Testis (tissue), 5 donors: ENCODE results near the gene MLST8. TPM values are rescaled to one million over a fixed set of nuclear protein-coding genes. Genes with fewer than 3 reads are reported as not detected.
A peak's percentile ranks its signal among the peaks of the same experiment; 100 is the strongest.

Source experiments
- DNase-seq: peaks from one replicate; pipeline ENCODE4 v3.0.0-alpha.2; 2019
- H3K27ac ChIP-seq, 2 donors: fragments of 200-600 bp; sonication (generic); one replicate each; pipeline ENCODE4 v1.5.1; 2019
- H3K27me3 ChIP-seq: fragments of 200-600 bp; sonication (generic); one replicate; pipeline ENCODE4 v1.5.1; 2019
- H3K36me3 ChIP-seq: fragments of 200-600 bp; sonication (generic); one replicate; pipeline ENCODE4 v1.5.1; 2017; ENCODE audit warnings: low read depth; ENCODE audit errors: missing control alignments
- H3K4me1 ChIP-seq: fragments of 200-600 bp; sonication (generic); one replicate; pipeline ENCODE4 v1.5.1; 2019
- H3K4me3 ChIP-seq, 2 donors: fragments of 200-600 bp; sonication (generic); one replicate each; pipeline ENCODE4 v1.5.1; 2017 to 2019
- H3K9me3 ChIP-seq: fragments of 200-600 bp; sonication (generic); one replicate; pipeline ENCODE4 v1.5.1; 2017
- POLR2A ChIP-seq: fragments of 450-650 bp; IDR thresholded peaks from one replicate; pipeline ENCODE4 v1.6.1; 2017; ENCODE audit warnings: antibody characterized with exemption, mild to moderate bottlenecking, moderate library complexity
- WGBS, 2 donors: methylation state at CpG; one replicate each; pipeline ENCODE4 v1.1.5; 2018; 5-methylcytosine and 5-hydroxymethylcytosine counted together
- intact Hi-C: fragments of 100-400 bp; cut with DNase I; formaldehyde crosslinking; loops from one replicate; pipeline ENCODE4 v1.15.1; 2023; ENCODE audit warnings: low total_unique reads
- long read RNA-seq, 2 donors: transcript quantifications; one replicate each; lab custom pipeline, GENCODE V29; 2026
- polyA plus RNA-seq: library from polyadenylated mRNA; stranded (reverse); fragments of 350-450 nt; fragmentation: Illumina TruSeq; extraction: RNeasy Lipid Tissue Mini Kit (QIAGEN cat#74804); gene quantifications from one replicate; pipeline ENCODE4 v1.2.3, GENCODE V29; 2014; ENCODE audit warnings: low read depth, low replicate concordance; ENCODE audit not compliant: insufficient read depth
- total RNA-seq, 2 donors: library from RNA; depleted of rRNA; stranded (reverse); fragments of >200 nt; gene quantifications; one replicate each; pipeline ENCODE4 v1.2.3, GENCODE V29; 2016
- TF ChIP-seq, protein P1 (sequence below), 3 experiments: fragments of 450-650 bp in 2 of 3; fragments of 200-600 bp in 1 of 3; sonication (generic) in 1 of 3; IDR thresholded peaks; one replicate each; pipeline ENCODE4 v1.5.1; 2016 to 2019; ENCODE audit warnings: antibody characterized with exemption in 3 of 3, mild to moderate bottlenecking in 2 of 3, moderate library complexity in 1 of 3

MLST8 gene, protein sequence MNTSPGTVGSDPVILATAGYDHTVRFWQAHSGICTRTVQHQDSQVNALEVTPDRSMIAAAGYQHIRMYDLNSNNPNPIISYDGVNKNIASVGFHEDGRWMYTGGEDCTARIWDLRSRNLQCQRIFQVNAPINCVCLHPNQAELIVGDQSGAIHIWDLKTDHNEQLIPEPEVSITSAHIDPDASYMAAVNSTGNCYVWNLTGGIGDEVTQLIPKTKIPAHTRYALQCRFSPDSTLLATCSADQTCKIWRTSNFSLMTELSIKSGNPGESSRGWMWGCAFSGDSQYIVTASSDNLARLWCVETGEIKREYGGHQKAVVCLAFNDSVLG
- total RNA-seq (100 to 1,000 TPM in 1 of 2 donors, 10 to 100 TPM in 1; 95.4 to 113 TPM), polyA plus RNA-seq (89.0 TPM)
- long read RNA-seq, donor 1, transcript MLST8-203 (9 exons, 1,691 nt), result minor isoform, 6 of 223 reads
- long read RNA-seq, donor 1, transcript MLST8-232 (9 exons, 1,870 nt), result major isoform, 10 of 223 reads
- long read RNA-seq, donor 1, partial matches to known transcripts, result 150 of 223 reads
- long read RNA-seq, donor 1, other reads (novel, unspliced or antisense), result 46 of 223 reads
- long read RNA-seq, donor 2, transcript MLST8-218 (4 exons, 589 nt), result major isoform, 7 of 33 reads
- long read RNA-seq, donor 2, partial matches to known transcripts, result 13 of 33 reads
- long read RNA-seq, donor 2, other reads (novel, unspliced or antisense), result 0 of 33 reads

DNA sequence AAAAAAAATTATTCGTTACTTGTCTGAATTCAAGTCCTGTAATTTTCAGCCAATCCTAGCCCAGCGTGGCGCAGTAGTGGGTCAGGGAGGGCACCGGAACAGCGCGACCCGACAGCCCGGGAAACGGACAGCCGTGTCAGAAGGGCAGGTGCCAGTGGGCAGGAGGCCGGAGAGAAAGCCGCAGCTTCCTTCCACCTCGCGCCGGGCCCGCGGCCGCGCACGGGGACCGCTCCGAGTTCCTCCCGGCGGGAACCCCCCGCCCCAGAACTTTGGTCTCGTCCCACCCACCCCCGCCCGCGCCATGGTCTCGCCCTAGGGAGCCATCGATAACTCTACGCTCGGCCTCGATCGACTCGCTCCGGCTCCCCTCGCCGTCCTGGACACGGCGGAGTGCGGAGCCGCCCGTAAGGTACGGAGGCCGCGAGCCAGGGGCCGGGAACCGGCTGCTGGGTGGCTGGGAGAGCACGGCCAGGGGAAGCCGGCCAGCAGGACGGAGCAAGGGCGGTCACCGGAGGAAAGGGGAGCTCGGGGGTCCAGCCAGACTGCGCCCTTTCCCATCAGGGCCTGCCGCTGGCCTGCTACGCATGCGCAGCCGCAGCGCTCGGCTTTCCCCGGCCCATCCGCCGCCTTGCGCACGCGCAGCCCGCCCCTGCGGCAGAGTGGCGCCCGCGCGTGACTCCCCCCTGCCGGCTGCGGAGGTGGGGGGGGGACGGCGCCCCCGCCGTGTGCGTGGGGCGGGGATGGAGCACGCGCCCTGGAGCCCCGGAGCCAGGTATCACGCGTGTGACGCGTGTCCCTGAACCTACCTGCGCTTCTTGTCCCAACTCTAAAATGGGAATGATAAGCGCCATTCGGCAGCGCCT lies at the start of gene MLST8:
TSS of gene MLST8 (plus strand) at position 351 of the 863 bp plus-strand sequence. CDS start 632 bp downstream, outside the sequence.
- Histone ChIP-seq H3K4me3 (peak within 1 kb of the TSS; percentile 82 to 85), H3K9me3 (no peaks in the 10 kb centered on the region), H3K27me3 (no peaks in the 10 kb centered on the region), H3K27ac (peak within 1 kb of the TSS; percentile 97 to 98), H3K4me1 (peaks cover 27% of the 10 kb centered on the region), H3K36me3 (no peaks in the 10 kb centered on the region)
- WGBS, 2 donors, result 0 to 1% methylated on average over 35 to 61 of the region's 93 CpGs
- peak; percentile 90 for DNase-seq
- TF ChIP-seq POLR2A, result no peak
- TF ChIP-seq, protein P1, sequence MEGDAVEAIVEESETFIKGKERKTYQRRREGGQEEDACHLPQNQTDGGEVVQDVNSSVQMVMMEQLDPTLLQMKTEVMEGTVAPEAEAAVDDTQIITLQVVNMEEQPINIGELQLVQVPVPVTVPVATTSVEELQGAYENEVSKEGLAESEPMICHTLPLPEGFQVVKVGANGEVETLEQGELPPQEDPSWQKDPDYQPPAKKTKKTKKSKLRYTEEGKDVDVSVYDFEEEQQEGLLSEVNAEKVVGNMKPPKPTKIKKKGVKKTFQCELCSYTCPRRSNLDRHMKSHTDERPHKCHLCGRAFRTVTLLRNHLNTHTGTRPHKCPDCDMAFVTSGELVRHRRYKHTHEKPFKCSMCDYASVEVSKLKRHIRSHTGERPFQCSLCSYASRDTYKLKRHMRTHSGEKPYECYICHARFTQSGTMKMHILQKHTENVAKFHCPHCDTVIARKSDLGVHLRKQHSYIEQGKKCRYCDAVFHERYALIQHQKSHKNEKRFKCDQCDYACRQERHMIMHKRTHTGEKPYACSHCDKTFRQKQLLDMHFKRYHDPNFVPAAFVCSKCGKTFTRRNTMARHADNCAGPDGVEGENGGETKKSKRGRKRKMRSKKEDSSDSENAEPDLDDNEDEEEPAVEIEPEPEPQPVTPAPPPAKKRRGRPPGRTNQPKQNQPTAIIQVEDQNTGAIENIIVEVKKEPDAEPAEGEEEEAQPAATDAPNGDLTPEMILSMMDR (IDR thresholded peaks at IDR 0.05), result peak in 1 of 3 experiments; percentile 7
- intact Hi-C loops, result no loop called here

DNA sequence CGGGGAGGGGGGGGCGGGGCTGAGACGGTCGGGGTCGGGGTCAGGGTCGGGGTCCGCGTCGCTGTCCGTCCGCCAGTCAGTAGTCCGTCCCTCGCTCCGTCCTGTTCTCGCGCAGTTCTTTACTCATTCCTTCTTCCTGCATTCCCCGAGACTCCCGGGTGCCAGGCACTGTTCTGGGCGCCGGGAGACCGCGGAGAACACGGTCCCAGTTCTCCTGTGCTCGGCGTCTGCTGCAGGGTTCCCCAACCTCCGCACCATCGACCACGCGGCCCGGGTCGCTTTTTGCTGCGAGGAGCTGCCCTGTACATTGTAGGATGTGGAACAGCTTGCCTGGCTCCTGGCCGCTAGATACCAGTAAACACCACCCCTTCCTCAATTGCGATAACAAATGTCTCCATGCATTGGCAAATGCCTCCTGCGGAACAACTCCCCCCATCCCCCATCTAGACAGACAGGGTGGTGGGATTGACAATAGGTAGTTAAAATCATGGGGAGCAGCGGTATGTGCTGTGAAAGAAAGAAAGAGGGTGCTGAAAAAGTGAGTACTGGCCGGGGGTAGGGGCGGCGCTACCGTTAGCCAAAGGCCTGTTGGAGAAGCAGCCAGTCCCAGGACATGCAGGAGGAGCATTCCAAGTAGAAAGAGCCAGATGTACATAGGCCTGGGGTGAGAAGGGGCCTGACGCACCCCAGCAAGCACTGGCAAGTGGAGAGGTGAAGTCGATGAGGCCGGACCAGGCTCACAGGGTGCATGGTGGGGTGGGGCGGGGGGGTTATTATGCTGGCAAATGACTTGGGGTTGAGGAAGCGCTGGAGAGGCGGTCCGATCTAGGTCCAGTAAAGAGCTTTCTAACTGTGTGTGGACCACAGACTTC lies 49.0 kb upstream of the MLST8 start:
- H3K9me3 ChIP-seq, result no peaks in the 10 kb centered on the region
- intact Hi-C loops, result loop anchor here (10.0 kb wide), 1 partner anchor 99 kb away; the partner anchor contains the start of gene ECI1
- no peak for DNase-seq
- peak overlapping the region; percentile 59 to 89 for H3K27ac ChIP-seq
- H3K4me3 ChIP-seq, result peak overlapping the region; percentile 79 to 86
- 2 to 5% methylated on average over 25 to 45 of the region's 47 CpGs for WGBS, 2 donors
- H3K4me1 ChIP-seq, result peaks cover 60% of the 10 kb centered on the region
- H3K36me3 ChIP-seq, result no peaks in the 10 kb centered on the region
- no peaks in the 10 kb centered on the region for H3K27me3 ChIP-seq
- TF ChIP-seq POLR2A, result no peak
- TF ChIP-seq, protein P1 (IDR thresholded peaks at IDR 0.05), result no peak

DNA sequence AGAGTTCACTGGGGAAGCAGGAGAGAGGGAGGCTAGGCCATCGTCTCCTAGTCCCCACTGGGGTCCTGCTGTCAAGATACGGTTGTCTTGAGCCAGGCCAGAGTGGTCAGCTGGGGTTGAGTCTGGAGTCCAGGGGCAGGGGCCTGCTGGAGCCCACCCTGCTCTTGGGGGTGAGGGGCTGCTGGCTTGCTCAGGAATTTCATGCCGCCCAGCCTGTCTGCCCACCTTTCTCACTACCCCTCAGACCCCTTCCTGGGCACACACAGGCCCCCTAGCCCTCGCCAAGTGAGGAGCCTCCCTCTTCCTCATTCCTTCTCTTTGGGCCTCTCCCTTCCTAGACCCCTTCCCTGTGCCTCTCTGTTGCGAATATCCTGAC lies 48.4 kb upstream of the MLST8 start:
- no peak overlapping the region for H3K4me3 ChIP-seq
- no peak for DNase-seq
- WGBS, 2 donors, result 61 to 69% methylated on average over 4 to 5 of the region's 5 CpGs
- H3K4me1 ChIP-seq, result peaks cover 58% of the 10 kb centered on the region
- H3K27ac ChIP-seq, result peak overlapping the region; percentile 31 to 89
- H3K27me3 ChIP-seq, result no peaks in the 10 kb centered on the region
- TF ChIP-seq, protein P1 (IDR thresholded peaks at IDR 0.05), result no peak
- no peak for TF ChIP-seq POLR2A
- intact Hi-C loops, result loop anchor here (10.0 kb wide), 1 partner anchor 98 kb away; the partner anchor contains the start of gene ECI1
- no peaks in the 10 kb centered on the region for H3K9me3 ChIP-seq
- no peaks in the 10 kb centered on the region for H3K36me3 ChIP-seq
